Suprapubic skin (tissue), 4 donors: ENCODE data around the gene TNNI3. TPM values are rescaled to one million over a fixed set of nuclear protein-coding genes. Genes with fewer than 3 reads are reported as not detected.
A peak's percentile ranks its signal among the peaks of the same experiment; 100 is the strongest.

Source experiments
- DNase-seq, 2 donors: peaks; one replicate each; pipeline ENCODE4 v3.0.0-alpha.2; 2019; ENCODE audit warnings: low spot score in 2 of 2
- H3K27ac ChIP-seq: fragments of 200-600 bp; sonication (generic); one replicate; pipeline ENCODE4 v1.5.1; 2019
- H3K27me3 ChIP-seq: fragments of 200-600 bp; sonication (generic); one replicate; pipeline ENCODE4 v1.5.1; 2019
- H3K36me3 ChIP-seq: fragments of 200-600 bp; sonication (generic); one replicate; pipeline ENCODE4 v1.5.1; 2019
- H3K4me1 ChIP-seq: fragments of 200-600 bp; sonication (generic); one replicate; pipeline ENCODE4 v1.5.1; 2019
- H3K4me3 ChIP-seq: fragments of 200-600 bp; sonication (generic); one replicate; pipeline ENCODE4 v1.5.1; 2019; ENCODE audit warnings: mild to moderate bottlenecking
- H3K9me3 ChIP-seq: fragments of 200-600 bp; sonication (generic); one replicate; pipeline ENCODE4 v1.5.1; 2019
- CTCF ChIP-seq, 2 donors: fragments of 200-600 bp in 1 of 2; fragments of 450-650 bp in 1 of 2; sonication (generic) in 1 of 2; IDR thresholded peaks; one replicate each; pipeline ENCODE4 v1.5.1; 2016 to 2019; ENCODE audit warnings: antibody characterized with exemption in 2 of 2, mild to moderate bottlenecking in 1 of 2, moderate library complexity in 1 of 2
- EP300 ChIP-seq: sonication (generic); formaldehyde crosslinking; IDR thresholded peaks from one replicate; pipeline ENCODE4 v1.6.1; 2017; ENCODE audit warnings: antibody characterized with exemption
- POLR2A ChIP-seq, 2 donors: fragments of 450-650 bp; IDR thresholded peaks; one replicate each; pipeline ENCODE4 v1.6.1; 2017; ENCODE audit warnings: antibody characterized with exemption in 2 of 2, mild to moderate bottlenecking in 2 of 2, moderate library complexity in 2 of 2
- POLR2AphosphoS5 ChIP-seq, 3 donors: sonication (generic); formaldehyde crosslinking; IDR thresholded peaks; one replicate each; pipeline ENCODE4 v1.6.1; 2017; ENCODE audit warnings: antibody characterized with exemption in 3 of 3
- WGBS: methylation state at CpG from one replicate; pipeline ENCODE4 v1.1.5; 2018; 5-methylcytosine and 5-hydroxymethylcytosine counted together
- total RNA-seq, 4 donors: library from RNA; depleted of rRNA; stranded (reverse); fragments of >200 nt; gene quantifications; one replicate each; pipeline ENCODE4 v1.1.0, GENCODE V29; 2016

TNNI3 gene
- total RNA-seq, 4 donors from 2014 or later: 1.7 to 4.7 (median 3.2) TPM

- Histone ChIP-seq H3K9me3 (no peaks in the 10 kb centered on the region), H3K27ac (no peak overlapping the region), H3K27me3 (peaks cover 87% of the 10 kb centered on the region), H3K4me3 (no peak overlapping the region), H3K4me1 (peaks cover 17% of the 10 kb centered on the region), H3K36me3 (no peaks in the 10 kb centered on the region)
- 68% methylated on average over 14 of the region's 20 CpGs for WGBS
- no peak for DNase-seq
- TF ChIP-seq POLR2A (IDR thresholded peaks at IDR 0.05) (no peak), EP300 (no peak), CTCF (IDR thresholded peaks at IDR 0.05) (no peak), POLR2AphosphoS5 (IDR thresholded peaks at IDR 0.05) (no peak)
These were observed 24.2 kb upstream of the TNNI3 start for GRCh38 chr19:55181740-55182139.

- Histone ChIP-seq H3K27me3 (peaks cover 90% of the 10 kb centered on the region), H3K4me3 (peak within 1 kb of the TSS; percentile 22), H3K27ac (no peak within 1 kb of the TSS), H3K9me3 (no peaks in the 10 kb centered on the region), H3K4me1 (peaks cover 17% of the 10 kb centered on the region), H3K36me3 (no peaks in the 10 kb centered on the region)
- 1% methylated on average over 49 of the region's 68 CpGs for WGBS
- no peak for TF ChIP-seq EP300
- no peak for TF ChIP-seq CTCF (IDR thresholded peaks at IDR 0.05)
- TF ChIP-seq POLR2A (IDR thresholded peaks at IDR 0.05): no peak
- no peak for DNase-seq
These were observed 22.3 kb upstream of the TNNI3 start, which contains the start of gene SYT5 for GRCh38 chr19:55179606-55180484. TSS of gene SYT5 (minus strand) at chr19:55180289. CDS start at chr19:55179041, 1,248 bp downstream.

GRCh38 chr19:55178781-55179599, 21.5 kb upstream of the TNNI3 start:
- H3K27me3 ChIP-seq: peaks cover 99% of the 10 kb centered on the region
- H3K4me1 ChIP-seq: peaks cover 21% of the 10 kb centered on the region
- H3K9me3 ChIP-seq: no peaks in the 10 kb centered on the region
- DNase-seq: peak in 1 of 2 donors; percentile 72
- no peak overlapping the region for H3K27ac ChIP-seq
- peak overlapping the region; percentile 22 for H3K4me3 ChIP-seq
- 6% methylated on average over 41 of the region's 61 CpGs for WGBS
- no peak for TF ChIP-seq POLR2AphosphoS5 (IDR thresholded peaks at IDR 0.05)
- no peak for TF ChIP-seq POLR2A (IDR thresholded peaks at IDR 0.05)
- no peak for TF ChIP-seq EP300
- TF ChIP-seq CTCF (IDR thresholded peaks at IDR 0.05): no peak
- H3K36me3 ChIP-seq: no peaks in the 10 kb centered on the region

- no peak for TF ChIP-seq CTCF (IDR thresholded peaks at IDR 0.05)
- peaks cover 99% of the 10 kb centered on the region for H3K27me3 ChIP-seq
- H3K4me1 ChIP-seq: peaks cover 34% of the 10 kb centered on the region
- no peaks in the 10 kb centered on the region for H3K9me3 ChIP-seq
- H3K27ac ChIP-seq: no peak overlapping the region
- H3K4me3 ChIP-seq: no peak overlapping the region
- no peak for DNase-seq
- no peaks in the 10 kb centered on the region for H3K36me3 ChIP-seq
- WGBS: 20% methylated on average over 2 of the region's 2 CpGs
These were observed 18.5 kb upstream of the TNNI3 start for GRCh38 chr19:55176076-55176475.
